Neural progenitor cell (in vitro differentiated cells): ENCODE measurements around the gene OSTM1.

Source experiments
- EZH2 ChIP-seq: fragments of 200-600 bp; sonication (generic); IDR thresholded peaks from 2 replicates; pipeline ENCODE4 v1.6.1; 2017; ENCODE audit warnings: antibody characterized with exemption, mild to moderate bottlenecking, moderate library complexity
- EZH2phosphoT487 ChIP-seq: fragments of 200-600 bp; sonication (generic); IDR thresholded peaks from 2 replicates; pipeline ENCODE4 v1.6.1; 2017; ENCODE audit warnings: antibody characterized with exemption
- TF ChIP-seq, protein P1 (sequence below): fragments of 200-600 bp; sonication (generic); IDR thresholded peaks from 2 replicates; pipeline ENCODE4 v1.5.1; 2017; ENCODE audit warnings: antibody characterized with exemption, mild to moderate bottlenecking

DNA sequence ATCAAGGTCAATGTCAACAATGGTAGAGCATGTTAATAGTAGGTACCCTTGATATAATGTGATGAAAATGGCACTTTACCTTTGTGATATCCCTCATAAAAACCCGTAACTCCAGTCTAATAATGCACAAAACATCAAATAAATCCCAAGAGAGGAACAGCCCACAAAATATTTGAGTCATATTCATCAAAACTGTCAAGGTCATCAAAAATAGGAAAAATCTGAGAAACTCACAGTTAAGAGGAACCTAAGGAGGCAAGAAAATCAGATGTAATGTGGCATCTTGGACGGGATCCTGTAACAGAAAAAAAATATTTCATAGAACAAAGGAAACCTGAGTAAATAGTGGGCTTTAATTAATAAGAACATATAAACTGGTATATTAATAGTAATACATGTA lies 25.5 kb upstream of the OSTM1 start:
- TF ChIP-seq, protein P1, sequence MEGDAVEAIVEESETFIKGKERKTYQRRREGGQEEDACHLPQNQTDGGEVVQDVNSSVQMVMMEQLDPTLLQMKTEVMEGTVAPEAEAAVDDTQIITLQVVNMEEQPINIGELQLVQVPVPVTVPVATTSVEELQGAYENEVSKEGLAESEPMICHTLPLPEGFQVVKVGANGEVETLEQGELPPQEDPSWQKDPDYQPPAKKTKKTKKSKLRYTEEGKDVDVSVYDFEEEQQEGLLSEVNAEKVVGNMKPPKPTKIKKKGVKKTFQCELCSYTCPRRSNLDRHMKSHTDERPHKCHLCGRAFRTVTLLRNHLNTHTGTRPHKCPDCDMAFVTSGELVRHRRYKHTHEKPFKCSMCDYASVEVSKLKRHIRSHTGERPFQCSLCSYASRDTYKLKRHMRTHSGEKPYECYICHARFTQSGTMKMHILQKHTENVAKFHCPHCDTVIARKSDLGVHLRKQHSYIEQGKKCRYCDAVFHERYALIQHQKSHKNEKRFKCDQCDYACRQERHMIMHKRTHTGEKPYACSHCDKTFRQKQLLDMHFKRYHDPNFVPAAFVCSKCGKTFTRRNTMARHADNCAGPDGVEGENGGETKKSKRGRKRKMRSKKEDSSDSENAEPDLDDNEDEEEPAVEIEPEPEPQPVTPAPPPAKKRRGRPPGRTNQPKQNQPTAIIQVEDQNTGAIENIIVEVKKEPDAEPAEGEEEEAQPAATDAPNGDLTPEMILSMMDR, result no peak
- no peak for TF ChIP-seq EZH2
- TF ChIP-seq EZH2phosphoT487, result no peak
